Brain microvascular endothelial cell (primary cell): ENCODE data around the gene CAPS.

Experiments
- DNase-seq: peaks from one replicate; pipeline ENCODE4 v3.0.0-alpha.2; 2020
- H3K27ac ChIP-seq: fragments of 250-450 bp; sonication (Bioruptor Pico); 2 replicates; pipeline ENCODE4 v1.5.1; 2020; ENCODE audit warnings: mild to moderate bottlenecking, moderate library complexity
- H3K27me3 ChIP-seq: fragments of 250-450 bp; sonication (Bioruptor Pico); replicated peaks from 2 replicates; pipeline ENCODE4 v1.5.1; 2020; ENCODE audit warnings: mild to moderate bottlenecking
- H3K36me3 ChIP-seq: fragments of 250-450 bp; sonication (Bioruptor Pico); replicated peaks from 2 replicates; pipeline ENCODE4 v1.5.1; 2020; ENCODE audit warnings: mild to moderate bottlenecking
- H3K4me3 ChIP-seq: 2 replicates; pipeline ENCODE4 v1.5.1; 2011; ENCODE audit warnings: low read depth, mild to moderate bottlenecking, control low read depth, low read length, moderate library complexity
- in situ Hi-C: cut with HindIII; loops from 2 replicates; pipeline ENCODE4 v1.10.0; 2017; ENCODE audit warnings: low sequenced_read_pairs, low pct_ligation_motif_present
- TF ChIP-seq, protein P1 (sequence below): IDR thresholded peaks from 2 replicates; pipeline ENCODE4 v1.5.1; 2011; ENCODE audit warnings: low read depth, mild to moderate bottlenecking, moderate library complexity, low read length, control low read depth, inconsistent platforms; ENCODE audit errors: missing control alignments

The CAPS gene

DNA sequence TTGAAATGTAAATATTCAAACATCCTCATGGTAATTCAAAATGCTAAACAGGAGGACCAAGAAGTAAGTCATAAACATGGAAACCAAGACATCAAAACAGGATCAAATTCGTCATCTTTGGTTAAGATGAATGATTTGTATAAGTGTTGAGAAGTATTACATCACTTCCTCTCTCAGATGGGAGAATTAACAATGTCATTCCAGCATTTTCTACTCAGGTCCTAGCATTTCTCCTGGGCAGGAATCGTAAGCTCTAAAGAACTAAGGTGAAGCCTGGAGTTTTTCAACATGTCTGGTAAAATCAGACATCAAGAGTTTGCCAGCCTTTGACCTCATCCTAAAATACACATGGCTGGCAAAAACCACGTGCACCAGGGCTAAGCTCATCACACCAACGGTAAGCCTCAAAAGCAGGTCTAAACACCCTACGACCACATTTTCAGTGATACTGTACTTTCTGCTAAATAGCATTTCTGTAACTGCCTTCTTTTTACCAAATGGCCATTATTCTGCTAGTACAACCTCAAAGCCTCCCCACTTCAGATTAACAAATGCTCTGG is 39.1 kb downstream of the CAPS start:
- Histone ChIP-seq H3K27ac (peak overlapping the region; percentile 69), H3K36me3 (peaks cover 4% of the 10 kb centered on the region), H3K27me3 (no peaks in the 10 kb centered on the region), H3K4me3 (no peak overlapping the region)
- TF ChIP-seq, protein P1, sequence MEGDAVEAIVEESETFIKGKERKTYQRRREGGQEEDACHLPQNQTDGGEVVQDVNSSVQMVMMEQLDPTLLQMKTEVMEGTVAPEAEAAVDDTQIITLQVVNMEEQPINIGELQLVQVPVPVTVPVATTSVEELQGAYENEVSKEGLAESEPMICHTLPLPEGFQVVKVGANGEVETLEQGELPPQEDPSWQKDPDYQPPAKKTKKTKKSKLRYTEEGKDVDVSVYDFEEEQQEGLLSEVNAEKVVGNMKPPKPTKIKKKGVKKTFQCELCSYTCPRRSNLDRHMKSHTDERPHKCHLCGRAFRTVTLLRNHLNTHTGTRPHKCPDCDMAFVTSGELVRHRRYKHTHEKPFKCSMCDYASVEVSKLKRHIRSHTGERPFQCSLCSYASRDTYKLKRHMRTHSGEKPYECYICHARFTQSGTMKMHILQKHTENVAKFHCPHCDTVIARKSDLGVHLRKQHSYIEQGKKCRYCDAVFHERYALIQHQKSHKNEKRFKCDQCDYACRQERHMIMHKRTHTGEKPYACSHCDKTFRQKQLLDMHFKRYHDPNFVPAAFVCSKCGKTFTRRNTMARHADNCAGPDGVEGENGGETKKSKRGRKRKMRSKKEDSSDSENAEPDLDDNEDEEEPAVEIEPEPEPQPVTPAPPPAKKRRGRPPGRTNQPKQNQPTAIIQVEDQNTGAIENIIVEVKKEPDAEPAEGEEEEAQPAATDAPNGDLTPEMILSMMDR: no peak
- in situ Hi-C loops: no loop called here
- no peak for DNase-seq

DNA sequence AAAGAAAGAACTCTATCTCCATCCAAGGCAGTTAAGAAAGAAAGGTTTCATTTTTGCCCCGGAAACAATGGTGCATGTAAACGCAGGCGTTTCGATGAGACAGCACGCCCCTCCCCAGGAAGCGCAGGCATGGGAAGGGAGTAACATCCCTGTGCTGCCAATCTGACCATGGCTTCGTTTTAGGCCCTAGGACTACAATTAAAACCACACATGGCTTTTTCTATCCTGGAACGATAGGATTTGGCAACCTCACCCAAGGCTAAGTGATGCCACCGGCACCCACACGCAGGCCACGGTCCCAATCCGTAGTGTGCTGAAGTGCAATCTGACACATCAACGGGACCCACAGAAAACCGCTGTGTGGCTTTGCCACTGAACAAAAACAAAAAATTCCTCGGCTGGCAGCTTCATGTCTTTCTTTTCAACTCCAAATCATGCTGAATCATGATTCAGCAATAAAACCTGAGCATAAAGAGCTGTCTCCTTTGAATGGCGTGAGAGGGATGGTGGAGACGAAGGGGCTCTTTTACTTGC is 39.7 kb downstream of the CAPS start:
- TF ChIP-seq, protein P1: no peak
- H3K4me3 ChIP-seq: no peak overlapping the region
- in situ Hi-C loops: no loop called here
- peak; percentile 32 for DNase-seq
- peak overlapping the region; percentile 69 for H3K27ac ChIP-seq
- H3K27me3 ChIP-seq: no peaks in the 10 kb centered on the region
- peaks cover 4% of the 10 kb centered on the region for H3K36me3 ChIP-seq

DNA sequence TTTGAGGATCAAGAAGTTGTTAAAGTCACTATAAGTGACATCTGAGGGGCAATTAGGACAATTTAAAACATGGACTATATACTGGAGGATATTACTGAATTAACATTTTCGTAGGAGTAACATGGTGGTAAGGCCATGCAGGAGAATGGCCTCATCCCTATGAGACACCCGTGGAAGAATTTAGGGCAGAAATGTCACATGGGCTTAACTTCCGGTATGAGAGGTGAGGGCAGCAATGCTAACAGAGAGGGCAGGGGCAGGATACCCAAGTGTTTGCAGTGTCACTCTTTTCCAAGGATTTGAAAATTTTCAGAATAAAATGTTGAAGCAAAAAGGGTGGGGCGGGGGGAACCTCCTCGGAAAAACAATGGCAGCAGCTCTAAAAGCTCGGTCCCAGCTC is 40.2 kb downstream of the CAPS start:
- Histone ChIP-seq H3K36me3 (peaks cover 1% of the 10 kb centered on the region), H3K4me3 (no peak overlapping the region), H3K27ac (peak overlapping the region; percentile 69), H3K27me3 (no peaks in the 10 kb centered on the region)
- in situ Hi-C loops: no loop called here
- no peak for DNase-seq
- TF ChIP-seq, protein P1: no peak

DNA sequence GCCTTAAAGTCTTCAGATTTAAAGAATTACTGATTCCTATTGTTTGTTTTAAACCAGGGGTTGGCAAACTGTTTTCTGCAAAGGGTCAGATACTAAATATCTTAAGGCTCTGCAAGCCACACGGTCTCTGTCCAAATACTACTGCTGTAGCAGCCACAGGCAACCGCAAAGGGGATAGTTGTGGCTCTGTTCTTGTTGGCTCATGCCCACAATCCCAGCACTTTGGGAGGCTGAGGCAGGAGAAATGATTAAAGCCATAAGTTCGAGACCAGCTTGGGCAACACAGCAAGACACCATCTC is 41.5 kb downstream of the CAPS start:
- DNase-seq: no peak
- in situ Hi-C loops: no loop called here
- H3K36me3 ChIP-seq: no peaks in the 10 kb centered on the region

DNA sequence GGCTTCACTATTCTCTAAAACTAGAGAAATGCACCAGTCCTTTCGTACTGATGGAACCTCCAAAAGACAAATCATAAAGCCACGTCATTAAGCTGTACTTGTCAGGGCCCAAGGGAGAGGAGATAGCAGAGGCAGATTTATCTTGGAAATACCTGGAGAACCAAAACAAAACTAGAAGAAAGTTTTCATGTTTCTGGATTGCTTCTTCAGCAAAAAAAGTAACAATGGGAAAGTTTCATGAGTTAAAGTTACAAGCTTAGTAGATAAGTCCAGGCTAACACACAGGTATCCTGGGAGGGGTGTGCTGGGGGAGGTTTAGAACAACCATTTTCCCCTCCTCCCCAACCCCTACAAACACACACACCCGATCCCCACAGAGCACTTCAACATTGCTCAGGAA is 42.3 kb downstream of the CAPS start:
- H3K36me3 ChIP-seq: no peaks in the 10 kb centered on the region
- H3K4me3 ChIP-seq: no peak overlapping the region
- TF ChIP-seq, protein P1: no peak
- no peak for DNase-seq
- in situ Hi-C loops: no loop called here
- H3K27ac ChIP-seq: no peak overlapping the region
- no peaks in the 10 kb centered on the region for H3K27me3 ChIP-seq

More for the DNA sequence above, 41.5 kb downstream of the CAPS start:
- H3K4me3 ChIP-seq: no peak overlapping the region
- TF ChIP-seq, protein P1: no peak
- H3K27me3 ChIP-seq: no peaks in the 10 kb centered on the region
- no peak overlapping the region for H3K27ac ChIP-seq

DNA sequence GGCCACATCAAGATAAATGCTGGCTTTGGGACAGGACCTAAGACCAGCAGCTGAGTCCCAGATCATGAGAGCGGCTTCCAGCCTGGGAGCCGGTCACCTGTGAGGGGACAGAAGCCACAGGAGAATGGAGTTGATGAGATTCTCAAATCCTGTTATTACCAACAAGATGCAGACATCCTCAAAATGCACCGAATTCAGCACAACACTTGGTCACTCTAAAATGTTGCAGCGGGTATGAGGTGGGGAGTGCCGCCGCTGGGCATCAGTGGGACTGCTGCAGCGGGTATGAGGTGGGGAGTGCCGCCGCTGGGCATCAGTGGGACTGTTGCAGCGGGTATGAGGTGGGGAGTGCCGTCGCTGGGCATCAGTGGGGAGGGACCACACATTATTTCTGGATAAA is 42.7 kb downstream of the CAPS start:
- no peak for DNase-seq
- in situ Hi-C loops: no loop called here
- TF ChIP-seq, protein P1: no peak
- Histone ChIP-seq H3K36me3 (no peaks in the 10 kb centered on the region), H3K27ac (no peak overlapping the region), H3K27me3 (no peaks in the 10 kb centered on the region), H3K4me3 (no peak overlapping the region)
